Uterus (tissue), 4 donors: Measurements from ENCODE around the gene GREB1. TPM values are rescaled to one million over a fixed set of nuclear protein-coding genes. Genes with fewer than 3 reads are reported as not detected.
A peak's percentile ranks its signal among the peaks of the same experiment; 100 is the strongest.

Experiments used
- DNase-seq, 2 donors: peaks; one replicate each; pipeline ENCODE4 v3.0.0-alpha.2; 2019 to 2020
- H3K27ac ChIP-seq, 2 donors: fragments of 200-600 bp; sonication (generic); 1 replicate in 1 of 2; 2 replicates in 1 of 2; pipeline ENCODE4 v1.5.1; 2016 to 2018
- H3K27me3 ChIP-seq, 2 donors: fragments of 200-600 bp; sonication (generic); one replicate each; pipeline ENCODE4 v1.5.1; 2018 to 2019; ENCODE audit warnings: control low read depth in 1 of 2
- H3K36me3 ChIP-seq, 2 donors: fragments of 200-600 bp; sonication (generic); one replicate each; pipeline ENCODE4 v1.5.1; 2019; ENCODE audit warnings: control low read depth in 1 of 2
- H3K4me1 ChIP-seq, 2 donors: fragments of 200-600 bp; sonication (generic); one replicate each; pipeline ENCODE4 v1.5.1; 2018 to 2019; ENCODE audit warnings: control low read depth in 1 of 2
- H3K4me3 ChIP-seq, 2 donors: fragments of 200-600 bp; sonication (generic); 1 replicate in 1 of 2; 2 replicates in 1 of 2; pipeline ENCODE4 v1.5.1; 2018 to 2019; ENCODE audit warnings: mild to moderate bottlenecking in 1 of 2
- H3K9me3 ChIP-seq, 2 donors: fragments of 200-600 bp; sonication (generic); one replicate each; pipeline ENCODE4 v1.5.1; 2019; ENCODE audit warnings: control low read depth in 1 of 2
- CTCF ChIP-seq, 4 experiments: fragments of 200-600 bp in 2 of 4; fragments of 450-650 bp in 2 of 4; sonication (generic) in 2 of 4; IDR thresholded peaks; one replicate each; pipeline ENCODE4 v1.5.1; 2016 to 2019; ENCODE audit warnings: antibody characterized with exemption in 4 of 4, mild to moderate bottlenecking in 2 of 4, moderate library complexity in 1 of 4
- POLR2A ChIP-seq, 2 donors: fragments of 450-650 bp; IDR thresholded peaks; one replicate each; pipeline ENCODE4 v1.6.1; 2016; ENCODE audit warnings: antibody characterized with exemption in 2 of 2, mild to moderate bottlenecking in 1 of 2, moderate library complexity in 1 of 2
- intact Hi-C: fragments of 100-400 bp; cut with DNase I; formaldehyde crosslinking; loops from one replicate; pipeline ENCODE4 v1.15.1; 2023; ENCODE audit warnings: low total_unique reads
- total RNA-seq, 4 donors: library from RNA; depleted of rRNA in 3 of 4; stranded (reverse); fragments of >200 nt in 3 of 4; gene quantifications; one replicate each; pipeline versions ENCODE4 v1.1.0 to v1.2.4, GENCODE V29; 2014 to 2023
- donor health status: DM: yes; HTN: yes; CAD: no.

Gene GREB1
- total RNA-seq, 4 donors from 2014 or later = 20.3 to 166 (median 78.8) TPM

GRCh38 chr2:11612553-11613215, 78.8 kb downstream of the GREB1 start:
- Histone ChIP-seq H3K27ac (peak overlapping the region in 1 of 2 donors; percentile 66), H3K36me3 (no peaks in the 10 kb centered on the region), H3K4me1 (no peaks in the 10 kb centered on the region), H3K9me3 (no peaks in the 10 kb centered on the region), H3K4me3 (no peak overlapping the region), H3K27me3 (no peaks in the 10 kb centered on the region)
- TF ChIP-seq CTCF (IDR thresholded peaks at IDR 0.05) = no peak
- no peak for TF ChIP-seq POLR2A (IDR thresholded peaks at IDR 0.05)
- DNase-seq = no peak
- intact Hi-C loops = no loop called here

DNA sequence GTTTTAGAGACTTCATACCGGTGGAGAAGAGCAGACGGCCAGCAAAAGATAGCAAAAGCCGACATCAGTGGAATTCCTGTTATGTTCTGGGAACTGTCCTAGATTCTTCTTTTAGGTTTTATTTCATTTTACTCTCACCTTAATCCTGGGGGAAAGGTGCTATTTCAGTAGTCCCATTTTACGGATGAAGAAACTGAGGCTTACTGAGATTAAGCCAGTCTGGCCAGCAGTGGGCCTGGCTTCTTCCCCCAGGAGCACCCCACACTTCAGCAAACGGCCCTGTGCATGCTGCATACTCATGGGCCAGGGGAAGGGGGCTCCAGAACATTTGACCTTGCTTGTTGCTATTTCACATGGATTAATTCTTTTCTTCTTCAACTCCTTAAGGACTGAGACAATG, 79.5 kb downstream of the GREB1 start:
- no peaks in the 10 kb centered on the region for H3K9me3 ChIP-seq
- H3K4me1 ChIP-seq = no peaks in the 10 kb centered on the region
- no peak for DNase-seq
- H3K36me3 ChIP-seq = no peaks in the 10 kb centered on the region
- TF ChIP-seq POLR2A (IDR thresholded peaks at IDR 0.05) (no peak), CTCF (IDR thresholded peaks at IDR 0.05) (no peak)
- intact Hi-C loops = no loop called here
- H3K27me3 ChIP-seq = no peaks in the 10 kb centered on the region
- H3K4me3 ChIP-seq = no peak overlapping the region
- no peak overlapping the region for H3K27ac ChIP-seq

GRCh38 chr2:11615209-11615608, 81.4 kb downstream of the GREB1 start:
- no peaks in the 10 kb centered on the region for H3K27me3 ChIP-seq
- no peaks in the 10 kb centered on the region for H3K36me3 ChIP-seq
- intact Hi-C loops = no loop called here
- H3K4me3 ChIP-seq = no peak overlapping the region
- TF ChIP-seq CTCF (IDR thresholded peaks at IDR 0.05) (no peak), POLR2A (IDR thresholded peaks at IDR 0.05) (no peak)
- H3K27ac ChIP-seq = no peak overlapping the region
- no peaks in the 10 kb centered on the region for H3K9me3 ChIP-seq
- no peaks in the 10 kb centered on the region for H3K4me1 ChIP-seq
- no peak for DNase-seq

GRCh38 chr2:11616097-11616687, 82.3 kb downstream of the GREB1 start:
- Histone ChIP-seq H3K4me1 (no peaks in the 10 kb centered on the region), H3K9me3 (no peaks in the 10 kb centered on the region), H3K27me3 (no peaks in the 10 kb centered on the region), H3K36me3 (no peaks in the 10 kb centered on the region), H3K4me3 (no peak overlapping the region), H3K27ac (no peak overlapping the region)
- TF ChIP-seq CTCF (IDR thresholded peaks at IDR 0.05) = no peak
- no peak for TF ChIP-seq POLR2A (IDR thresholded peaks at IDR 0.05)
- DNase-seq = no peak
- intact Hi-C loops = no loop called here

DNA sequence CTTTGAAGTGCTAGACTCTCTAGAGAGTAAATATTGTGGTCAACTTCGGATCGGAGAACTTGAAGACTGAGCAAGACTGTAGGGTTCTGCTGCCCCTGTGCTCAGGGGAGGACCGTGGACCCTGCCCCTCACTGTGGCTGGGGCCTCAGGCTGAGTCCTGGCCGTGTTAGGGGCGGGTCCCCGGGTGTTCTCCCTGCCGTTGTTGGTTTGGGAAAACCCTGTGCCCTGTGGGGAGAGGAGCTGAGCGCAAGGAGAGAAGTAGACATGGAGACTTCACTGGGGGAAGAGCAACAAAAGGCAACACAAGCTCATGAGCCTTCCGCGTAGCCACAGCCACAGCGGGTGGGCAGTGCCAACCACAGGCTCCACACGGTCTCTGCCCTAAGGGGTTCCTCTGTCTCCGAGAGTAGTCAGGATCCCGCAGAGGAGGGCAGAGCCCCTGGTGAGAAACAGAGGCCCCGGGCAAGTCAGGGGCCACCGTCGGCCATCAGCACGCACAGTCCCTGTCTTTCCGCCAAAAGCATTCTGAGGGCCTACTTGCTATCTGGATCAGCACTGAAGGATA, 83.1 kb downstream of the GREB1 start:
- no peaks in the 10 kb centered on the region for H3K4me1 ChIP-seq
- H3K4me3 ChIP-seq = no peak overlapping the region
- TF ChIP-seq CTCF (IDR thresholded peaks at IDR 0.05) (no peak), POLR2A (IDR thresholded peaks at IDR 0.05) (no peak)
- no peak overlapping the region for H3K27ac ChIP-seq
- DNase-seq = no peak
- H3K27me3 ChIP-seq = no peaks in the 10 kb centered on the region
- intact Hi-C loops = no loop called here
- H3K9me3 ChIP-seq = no peaks in the 10 kb centered on the region
- no peaks in the 10 kb centered on the region for H3K36me3 ChIP-seq
